Esophagus muscularis mucosa (tissue), 4 donors: ENCODE results near the gene IGBP1. TPM values are rescaled to one million over a fixed set of nuclear protein-coding genes. Genes with fewer than 3 reads are reported as not detected.

Experiments used
- DNase-seq: peaks from one replicate; pipeline ENCODE4 v3.0.0-alpha.2; 2017; ENCODE audit errors: extremely low spot score
- H3K27ac ChIP-seq, 4 donors: fragments of 200-600 bp; sonication (generic); replicated peaks in 1 of 4; 1 replicate in 3 of 4; 2 replicates in 1 of 4; pipeline ENCODE4 v1.5.1; 2016 to 2019; ENCODE audit warnings: mild to moderate bottlenecking in 1 of 4
- H3K27me3 ChIP-seq, 4 donors: fragments of 200-600 bp; sonication (generic); one replicate each; pipeline versions ENCODE4 v1.5.1 to v1.6.0; 2016 to 2019
- H3K36me3 ChIP-seq, 4 donors: fragments of 200-600 bp; sonication (generic); one replicate each; pipeline ENCODE4 v1.5.1; 2016 to 2019
- H3K4me1 ChIP-seq, 4 donors: fragments of 200-600 bp; sonication (generic); one replicate each; pipeline ENCODE4 v1.5.1; 2016 to 2019
- H3K4me3 ChIP-seq, 4 donors: fragments of 200-600 bp; sonication (generic); 1 replicate in 2 of 4; 2 replicates in 2 of 4; pipeline ENCODE4 v1.5.1; 2016 to 2019; ENCODE audit warnings: mild to moderate bottlenecking in 4 of 4, moderate library complexity in 1 of 4
- H3K9me3 ChIP-seq, 4 donors: fragments of 200-600 bp; sonication (generic); 1 replicate in 3 of 4; 2 replicates in 1 of 4; pipeline ENCODE4 v1.5.1; 2016 to 2019
- CTCF ChIP-seq, 3 experiments: fragments of 200-600 bp in 2 of 3; fragments of 450-650 bp in 1 of 3; sonication (generic) in 2 of 3; IDR thresholded peaks; one replicate each; pipeline ENCODE4 v1.5.1; 2017 to 2019; ENCODE audit warnings: antibody characterized with exemption in 3 of 3, mild to moderate bottlenecking in 2 of 3, moderate library complexity in 1 of 3
- EP300 ChIP-seq: sonication (generic); formaldehyde crosslinking; IDR thresholded peaks from one replicate; pipeline ENCODE4 v1.6.1; 2017; ENCODE audit warnings: antibody characterized with exemption
- POLR2A ChIP-seq: fragments of 450-650 bp; IDR thresholded peaks from one replicate; pipeline ENCODE4 v1.6.1; 2017; ENCODE audit warnings: antibody characterized with exemption, moderate library complexity, mild to moderate bottlenecking, low read depth
- POLR2AphosphoS5 ChIP-seq, 2 donors: sonication (generic); formaldehyde crosslinking; IDR thresholded peaks; one replicate each; pipeline ENCODE4 v1.6.1; 2017; ENCODE audit warnings: antibody characterized with exemption in 2 of 2
- WGBS: methylation state at CpG from one replicate; pipeline ENCODE4 v1.1.5; 2018; 5-methylcytosine and 5-hydroxymethylcytosine counted together
- intact Hi-C: fragments of 100-400 bp; cut with DNase I; formaldehyde crosslinking; loops from one replicate; pipeline ENCODE4 v1.15.1; 2023
- total RNA-seq, 4 donors: library from RNA; depleted of rRNA; stranded (reverse); fragments of >200 nt; gene quantifications; one replicate each; pipeline versions ENCODE4 v1.1.0 to v1.2.1, GENCODE V29; 2016

The IGBP1 gene
- total RNA-seq: 10 to 100 TPM; 48.2 to 69.0 (median 60.6) TPM

GRCh38 chrX:70133303-70134115, at the start of gene IGBP1:
Gene IGBP1 (plus strand): TSS chrX:70133447. CDS start chrX:70133948, 501 bp downstream.
- Histone ChIP-seq H3K4me3 (peak within 1 kb of the TSS; percentile 67 to 74 (median 70)), H3K36me3 (peaks cover 0 to 8% (median 2%) of the 10 kb centered on the region in 4 donors), H3K27me3 (no peaks in the 10 kb centered on the region), H3K4me1 (peaks cover 16 to 23% (median 22%) of the 10 kb centered on the region in 4 donors), H3K9me3 (no peaks in the 10 kb centered on the region), H3K27ac (peak within 1 kb of the TSS; percentile 75 to 86 (median 82))
- intact Hi-C loops: loop anchor here (10.0 kb wide), 1 partner anchor 301 kb away; no protein-coding TSS in a partner anchor
- DNase-seq: peak; percentile 92
- WGBS: 44% methylated on average over 31 of the region's 59 CpGs
- peak; percentile 42 to 64 (median 49) for TF ChIP-seq CTCF (IDR thresholded peaks at IDR 0.05)
- TF ChIP-seq POLR2A: no peak
- TF ChIP-seq POLR2AphosphoS5 (IDR thresholded peaks at IDR 0.05): peak; percentile 58 to 75
- no peak for TF ChIP-seq EP300

GRCh38 chrX:70084592-70085240, 48.5 kb upstream of the IGBP1 start:
- WGBS: 70% methylated on average over 5 of the region's 5 CpGs
- Histone ChIP-seq H3K4me3 (no peak overlapping the region), H3K27ac (no peak overlapping the region), H3K4me1 (peaks cover 0 to 8% (median 5%) of the 10 kb centered on the region in 4 donors), H3K9me3 (no peaks in the 10 kb centered on the region), H3K27me3 (no peaks in the 10 kb centered on the region), H3K36me3 (no peaks in the 10 kb centered on the region)
- intact Hi-C loops: no loop called here
- DNase-seq: no peak
- TF ChIP-seq CTCF (IDR thresholded peaks at IDR 0.05): no peak
- TF ChIP-seq POLR2AphosphoS5 (IDR thresholded peaks at IDR 0.05): no peak
- TF ChIP-seq EP300: no peak
- TF ChIP-seq POLR2A: no peak

GRCh38 chrX:70087857-70088630, 45.2 kb upstream of the IGBP1 start:
- Histone ChIP-seq H3K27me3 (no peaks in the 10 kb centered on the region), H3K36me3 (no peaks in the 10 kb centered on the region), H3K4me1 (peaks cover 0 to 8% (median 5%) of the 10 kb centered on the region in 4 donors), H3K27ac (peak overlapping the region in 2 of 4 donors; percentile 4 to 5), H3K9me3 (no peaks in the 10 kb centered on the region), H3K4me3 (no peak overlapping the region)
- intact Hi-C loops: no loop called here
- no peak for DNase-seq
- WGBS: 53% methylated on average over 11 of the region's 11 CpGs
- no peak for TF ChIP-seq EP300
- no peak for TF ChIP-seq POLR2A
- TF ChIP-seq CTCF (IDR thresholded peaks at IDR 0.05): no peak

GRCh38 chrX:70088751-70089150, 44.5 kb upstream of the IGBP1 start:
- intact Hi-C loops: no loop called here
- H3K27me3 ChIP-seq: no peaks in the 10 kb centered on the region
- no peaks in the 10 kb centered on the region for H3K36me3 ChIP-seq
- H3K4me1 ChIP-seq: peaks cover 0 to 8% (median 5%) of the 10 kb centered on the region in 4 donors
- no peaks in the 10 kb centered on the region for H3K9me3 ChIP-seq
- DNase-seq: no peak
- TF ChIP-seq EP300 (no peak), POLR2AphosphoS5 (IDR thresholded peaks at IDR 0.05) (no peak), POLR2A (no peak)
- no peak overlapping the region for H3K4me3 ChIP-seq
- no peak overlapping the region for H3K27ac ChIP-seq
